Measurements from ENCODE around the gene KYAT1.

DNA sequence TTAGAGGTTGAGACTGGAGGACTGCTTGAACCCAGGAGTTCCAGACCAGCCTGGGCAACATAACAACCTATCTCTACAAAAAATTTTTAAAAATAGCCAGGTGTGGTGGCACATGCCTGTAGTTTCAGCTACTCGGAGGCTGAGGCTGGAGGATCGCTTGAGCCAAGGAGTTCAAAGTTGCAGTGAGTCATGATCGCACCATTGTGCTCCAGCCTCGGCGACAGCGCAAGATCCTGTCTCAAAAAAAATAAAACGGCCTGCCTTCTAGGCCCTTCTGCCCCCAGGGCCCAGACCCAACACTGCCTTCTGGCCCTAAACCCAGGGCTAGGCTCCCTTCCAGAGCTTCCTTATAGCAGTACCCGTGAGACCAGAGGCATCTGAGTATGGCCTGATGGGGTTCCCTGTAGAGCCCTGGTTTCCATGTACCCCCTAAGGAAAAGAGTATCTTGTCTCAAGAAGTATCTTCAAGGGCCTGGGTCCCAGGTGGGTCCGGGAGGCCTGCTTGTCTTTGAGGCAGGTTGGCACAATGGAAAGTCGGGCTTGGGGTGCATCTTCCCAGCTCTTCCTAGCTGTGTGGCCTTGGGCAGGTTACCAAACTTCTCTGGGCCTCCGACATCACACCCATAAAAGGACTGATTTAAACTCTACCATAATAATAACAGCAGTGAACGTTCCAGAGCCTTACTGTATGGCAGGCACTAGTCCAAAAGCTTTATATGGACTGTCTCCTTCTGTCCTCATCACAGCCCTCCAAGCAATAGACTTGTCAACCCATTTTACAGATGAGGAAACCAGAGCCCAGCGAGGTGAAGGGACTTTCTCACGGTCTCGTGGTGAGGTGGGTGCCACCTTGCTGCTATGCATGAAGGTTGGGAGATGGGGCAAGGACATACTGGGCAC, 9.8 kb upstream of the KYAT1 start:
- TF ChIP-seq, protein P1, sequence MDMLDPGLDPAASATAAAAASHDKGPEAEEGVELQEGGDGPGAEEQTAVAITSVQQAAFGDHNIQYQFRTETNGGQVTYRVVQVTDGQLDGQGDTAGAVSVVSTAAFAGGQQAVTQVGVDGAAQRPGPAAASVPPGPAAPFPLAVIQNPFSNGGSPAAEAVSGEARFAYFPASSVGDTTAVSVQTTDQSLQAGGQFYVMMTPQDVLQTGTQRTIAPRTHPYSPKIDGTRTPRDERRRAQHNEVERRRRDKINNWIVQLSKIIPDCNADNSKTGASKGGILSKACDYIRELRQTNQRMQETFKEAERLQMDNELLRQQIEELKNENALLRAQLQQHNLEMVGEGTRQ (IDR thresholded peaks at IDR 0.05; ENCODE audit: low read length) = no peak
- TF ChIP-seq TCF12 (IDR thresholded peaks at IDR 0.05; ENCODE audit: low read depth, low read length) (no peak), POLR2A (IDR thresholded peaks at IDR 0.05; ENCODE audit: control extremely low read depth in 1 of 2, low read depth in 2 of 2, low read length in 2 of 2) (no peak; a peak in 1 of 3 replicates), SAP30 (IDR thresholded peaks at IDR 0.05; ENCODE audit: insufficient read depth, insufficient replicate concordance, low read length) (no peak), CTCF (IDR thresholded peaks at IDR 0.05; ENCODE audit: control extremely low read depth in 1 of 3, insufficient read depth in 1 of 3, low read depth in 1 of 3, low read length in 3 of 3) (no peak), CREB1 (IDR thresholded peaks at IDR 0.05) (no peak), EZH2 (IDR thresholded peaks at IDR 0.05; ENCODE audit: low read depth, low read length, severe bottlenecking) (no peak), SP2 (IDR thresholded peaks at IDR 0.05; ENCODE audit: low read length) (no peak), TAF1 (IDR thresholded peaks at IDR 0.05; ENCODE audit: low read depth, low read length) (no peak), BCL11A (IDR thresholded peaks at IDR 0.05; ENCODE audit: low read depth in 2 of 2, low read length in 2 of 2) (no peak), ZNF274 (IDR thresholded peaks at IDR 0.05; ENCODE audit: borderline replicate concordance, extremely low read depth, low read length) (no peak), KDM1A (IDR thresholded peaks at IDR 0.05; ENCODE audit: borderline replicate concordance, low read length) (no peak), SUZ12 (IDR thresholded peaks at IDR 0.05; ENCODE audit: low read length) (no peak)

Measured in H1 (cell line).